Right lobe of liver (tissue), 4 donors: ENCODE results near the gene CASZ1.

Source experiments
- CTCF ChIP-seq, 4 donors: fragments of 200-600 bp in 3 of 4; fragments of 450-650 bp in 1 of 4; IDR thresholded peaks; one replicate each; pipeline versions ENCODE4 v1.5.1 to v1.8.0; 2016 to 2022; ENCODE audit warnings: antibody characterized with exemption in 4 of 4, mild to moderate bottlenecking in 2 of 4
- POLR2A ChIP-seq: fragments of 450-650 bp; IDR thresholded peaks from one replicate; pipeline ENCODE4 v1.6.1; 2017; ENCODE audit warnings: antibody characterized with exemption, mild to moderate bottlenecking
- donor health status: DM: no; HTN: no; CAD: no.
- donor health status: DM: no; HTN: no; CAD: no.
- donor health status: DM: no; HTN: yes; CAD: no.

GRCh38 chr1:10691740-10692125 is 104.7 kb downstream of the CASZ1 start:
- TF ChIP-seq CTCF (IDR thresholded peaks at IDR 0.05) (no peak), POLR2A (no peak)
